Midbrain (tissue), 1 donor: ENCODE data around the gene ART3.
"Not testable (repeated sequence)": the region's sequence is repeated elsewhere in the genome, so short reads cannot be mapped to it uniquely, and the experiment has no call there.

Experiments
- DNase-seq: peaks from one replicate; lab custom pipeline; 2025; lab: John Stamatoyannopoulos, UW

Gene ART3

GRCh38 chr4:76074468-76074867 lies at the start of gene ART3:
Gene ART3, plus strand, starts transcription at chr4:76074709. Its CDS starts 1,181 bp downstream, at chr4:76075890.
- peak; percentile 6 for DNase-seq

GRCh38 chr4:76028350-76028765 lies 46.2 kb upstream of the ART3 start:
- DNase-seq, result peak; percentile 36

- no peak for DNase-seq
Observed at GRCh38 chr4:76029300-76029699, 45.2 kb upstream of the ART3 start.

- no peak for DNase-seq
Observed at GRCh38 chr4:76035141-76035540, 39.4 kb upstream of the ART3 start.

GRCh38 chr4:76035799-76036380 lies 38.6 kb upstream of the ART3 start, which contains the start of gene CXCL11:
Gene CXCL11, minus strand, starts transcription at chr4:76036070. Its CDS starts 83 bp downstream, at chr4:76035987.
- DNase-seq, result no peak

GRCh38 chr4:76036855-76037254 lies 37.7 kb upstream of the ART3 start:
- no peak for DNase-seq

- not testable (repeated sequence) for DNase-seq
Observed at GRCh38 chr4:76042241-76042998, 32.1 kb upstream of the ART3 start.

GRCh38 chr4:76043306-76043705 lies 31.2 kb upstream of the ART3 start:
- not testable (repeated sequence) for DNase-seq

- DNase-seq, result not testable (repeated sequence)
Observed at GRCh38 chr4:76044686-76045085, 29.8 kb upstream of the ART3 start.

GRCh38 chr4:76049860-76050416 lies 24.6 kb upstream of the ART3 start:
- DNase-seq, result not testable (repeated sequence)

GRCh38 chr4:76050560-76051050 lies 23.9 kb upstream of the ART3 start:
- not testable (repeated sequence) for DNase-seq

- DNase-seq, result no peak
Observed at GRCh38 chr4:76053730-76054129, 20.8 kb upstream of the ART3 start.

GRCh38 chr4:76055016-76055415 lies 19.5 kb upstream of the ART3 start:
- DNase-seq, result no peak

GRCh38 chr4:76055421-76055820 lies 19.1 kb upstream of the ART3 start:
- DNase-seq, result no peak

- DNase-seq, result no peak
Observed at GRCh38 chr4:76058302-76058701, 16.2 kb upstream of the ART3 start.

- no peak for DNase-seq
Observed at GRCh38 chr4:76058888-76059426, 15.6 kb upstream of the ART3 start.

- DNase-seq, result no peak
Observed at GRCh38 chr4:76059750-76060149, 14.8 kb upstream of the ART3 start.

GRCh38 chr4:76060506-76060905 lies 14.0 kb upstream of the ART3 start:
- DNase-seq, result no peak

- DNase-seq, result no peak
Observed at GRCh38 chr4:76061421-76061820, 13.1 kb upstream of the ART3 start.

- no peak for DNase-seq
Observed at GRCh38 chr4:76061982-76062381, 12.5 kb upstream of the ART3 start.

GRCh38 chr4:76066546-76066945 lies 8.0 kb upstream of the ART3 start:
- DNase-seq, result no peak

GRCh38 chr4:76067652-76068286 lies 6.7 kb upstream of the ART3 start:
- peak; percentile 85 for DNase-seq
